Stimulated activated naive CD8-positive, alpha-beta T cell treated with anti-CD3 and anti-CD28 coated beads, Interleukin-15, Interleukin-2, amounts not matched to agents 100 ng/mL and 50 ng/mL, for 24 hours (primary cell): Measurements from ENCODE around the gene MOAP1.
"Not testable (repeated sequence)": the region's sequence is repeated elsewhere in the genome, so short reads cannot be mapped to it uniquely, and the experiment has no call there.

Experiments
- H3K27ac Mint-ChIP-seq: one replicate; pipeline ENCODE4 v1.8.0; 2021; ENCODE audit warnings: mild to moderate bottlenecking, mixed read lengths
- H3K27me3 Mint-ChIP-seq: one replicate; pipeline ENCODE4 v1.8.0; 2021; ENCODE audit warnings: mixed read lengths
- H3K36me3 Mint-ChIP-seq: one replicate; pipeline ENCODE4 v1.8.0; 2021; ENCODE audit warnings: low read depth, mixed read lengths
- H3K4me1 Mint-ChIP-seq: one replicate; pipeline ENCODE4 v1.8.0; 2021; ENCODE audit warnings: low read depth, mixed read lengths
- H3K4me3 Mint-ChIP-seq: one replicate; pipeline ENCODE4 v1.8.0; 2021; ENCODE audit warnings: mild to moderate bottlenecking, mixed read lengths
- H3K9me3 Mint-ChIP-seq: one replicate; pipeline ENCODE4 v1.8.0; 2021; ENCODE audit warnings: mixed read lengths

Gene MOAP1

GRCh38 chr14:93137864-93138263 lies 46.8 kb downstream of the MOAP1 start:
- Mint-ChIP-seq H3K27me3 (no peaks in the 10 kb centered on the region), H3K27ac (no peak overlapping the region), H3K9me3 (no peaks in the 10 kb centered on the region), H3K36me3 (no peaks in the 10 kb centered on the region), H3K4me1 (peaks cover 4% of the 10 kb centered on the region), H3K4me3 (no peak overlapping the region)

GRCh38 chr14:93136508-93136907 lies 48.2 kb downstream of the MOAP1 start:
- not testable (repeated sequence) for H3K27me3 Mint-ChIP-seq, H3K4me3 Mint-ChIP-seq, H3K9me3 Mint-ChIP-seq, H3K36me3 Mint-ChIP-seq, H3K27ac Mint-ChIP-seq, H3K4me1 Mint-ChIP-seq

GRCh38 chr14:93136009-93136408 lies 48.7 kb downstream of the MOAP1 start:
- H3K4me3 Mint-ChIP-seq: no peak overlapping the region
- H3K27me3 Mint-ChIP-seq: no peaks in the 10 kb centered on the region
- peaks cover 4% of the 10 kb centered on the region for H3K4me1 Mint-ChIP-seq
- H3K36me3 Mint-ChIP-seq: no peaks in the 10 kb centered on the region
- H3K27ac Mint-ChIP-seq: no peak overlapping the region
- H3K9me3 Mint-ChIP-seq: no peaks in the 10 kb centered on the region

- Mint-ChIP-seq H3K36me3 (no peaks in the 10 kb centered on the region), H3K27ac (no peak overlapping the region), H3K4me1 (peaks cover 4% of the 10 kb centered on the region), H3K4me3 (no peak overlapping the region), H3K9me3 (no peaks in the 10 kb centered on the region), H3K27me3 (no peaks in the 10 kb centered on the region)
Observed at GRCh38 chr14:93135399-93135798, 49.3 kb downstream of the MOAP1 start.

GRCh38 chr14:93133464-93133863 lies 51.2 kb downstream of the MOAP1 start:
- Mint-ChIP-seq H3K27me3 (no peaks in the 10 kb centered on the region), H3K27ac (no peak overlapping the region), H3K4me3 (no peak overlapping the region), H3K4me1 (no peaks in the 10 kb centered on the region), H3K36me3 (no peaks in the 10 kb centered on the region), H3K9me3 (no peaks in the 10 kb centered on the region)

GRCh38 chr14:93132472-93133065 lies 52.1 kb downstream of the MOAP1 start:
- Mint-ChIP-seq H3K27ac (no peak overlapping the region), H3K4me1 (no peaks in the 10 kb centered on the region), H3K27me3 (no peaks in the 10 kb centered on the region), H3K4me3 (no peak overlapping the region), H3K9me3 (no peaks in the 10 kb centered on the region), H3K36me3 (no peaks in the 10 kb centered on the region)
